ENCODE results near the gene RPS14.
"Not testable (repeated sequence)": the region's sequence is repeated elsewhere in the genome, so short reads cannot be mapped to it uniquely, and the experiment has no call there.

The RPS14 gene

DNA sequence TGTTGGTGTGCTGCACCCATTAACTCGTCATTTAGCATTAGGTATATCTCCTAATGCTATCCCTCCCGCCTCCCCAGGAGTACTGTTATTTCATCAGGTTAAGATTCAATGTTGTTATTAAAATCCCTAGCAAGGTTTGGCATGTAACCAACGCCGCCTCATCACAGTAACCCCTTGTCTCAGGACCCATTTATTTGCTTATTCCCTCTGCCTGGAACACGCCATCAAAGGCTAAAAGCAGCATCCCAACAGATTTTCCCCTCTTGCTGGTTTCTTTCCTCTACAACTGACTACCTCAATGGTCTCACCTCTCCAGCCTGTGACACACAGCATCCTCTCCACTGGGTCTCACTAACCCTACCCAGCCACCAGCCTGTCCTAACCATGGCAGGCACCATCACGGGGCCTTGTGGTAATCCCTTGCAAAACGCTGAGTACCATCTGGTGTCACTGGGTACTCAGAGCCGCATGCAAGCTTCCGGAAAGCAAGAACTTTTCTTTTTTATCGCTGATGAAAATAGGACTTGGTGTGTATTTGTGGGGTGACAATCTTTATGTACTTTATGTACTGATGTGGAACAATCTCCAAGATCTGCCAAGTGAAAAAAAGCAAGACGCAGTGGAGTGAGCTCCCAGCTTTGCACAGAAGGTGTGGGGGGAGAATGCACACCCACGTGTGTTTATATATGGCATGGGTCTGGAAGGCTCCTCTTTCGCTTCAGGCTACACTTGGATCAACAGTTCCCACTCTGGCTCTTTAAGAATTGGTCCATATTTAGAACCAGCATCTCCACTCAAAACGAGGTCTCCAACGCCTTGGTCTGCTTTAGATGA, 6.1 kb downstream of the RPS14 start:
- no peak for DNase-seq

DNA sequence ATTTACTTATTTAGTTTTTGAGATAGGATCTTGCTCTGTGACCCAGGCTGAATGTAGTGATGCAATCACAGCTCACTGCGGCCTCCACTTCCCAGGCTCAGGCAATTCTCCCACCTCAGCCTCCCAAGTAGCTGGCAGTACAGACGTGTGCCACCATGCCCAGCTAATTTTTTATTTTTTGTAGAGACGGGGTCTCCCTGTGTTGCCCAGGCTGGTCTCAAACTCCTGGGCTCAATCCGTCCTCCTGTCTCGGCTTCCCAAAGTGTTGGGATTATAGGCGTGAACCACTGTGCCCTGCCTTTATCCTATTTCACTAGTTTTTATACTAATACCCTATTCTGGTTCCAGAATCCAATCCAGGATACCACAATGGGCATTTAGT, 6.8 kb downstream of the RPS14 start:
- DNase-seq, result no peak

DNA sequence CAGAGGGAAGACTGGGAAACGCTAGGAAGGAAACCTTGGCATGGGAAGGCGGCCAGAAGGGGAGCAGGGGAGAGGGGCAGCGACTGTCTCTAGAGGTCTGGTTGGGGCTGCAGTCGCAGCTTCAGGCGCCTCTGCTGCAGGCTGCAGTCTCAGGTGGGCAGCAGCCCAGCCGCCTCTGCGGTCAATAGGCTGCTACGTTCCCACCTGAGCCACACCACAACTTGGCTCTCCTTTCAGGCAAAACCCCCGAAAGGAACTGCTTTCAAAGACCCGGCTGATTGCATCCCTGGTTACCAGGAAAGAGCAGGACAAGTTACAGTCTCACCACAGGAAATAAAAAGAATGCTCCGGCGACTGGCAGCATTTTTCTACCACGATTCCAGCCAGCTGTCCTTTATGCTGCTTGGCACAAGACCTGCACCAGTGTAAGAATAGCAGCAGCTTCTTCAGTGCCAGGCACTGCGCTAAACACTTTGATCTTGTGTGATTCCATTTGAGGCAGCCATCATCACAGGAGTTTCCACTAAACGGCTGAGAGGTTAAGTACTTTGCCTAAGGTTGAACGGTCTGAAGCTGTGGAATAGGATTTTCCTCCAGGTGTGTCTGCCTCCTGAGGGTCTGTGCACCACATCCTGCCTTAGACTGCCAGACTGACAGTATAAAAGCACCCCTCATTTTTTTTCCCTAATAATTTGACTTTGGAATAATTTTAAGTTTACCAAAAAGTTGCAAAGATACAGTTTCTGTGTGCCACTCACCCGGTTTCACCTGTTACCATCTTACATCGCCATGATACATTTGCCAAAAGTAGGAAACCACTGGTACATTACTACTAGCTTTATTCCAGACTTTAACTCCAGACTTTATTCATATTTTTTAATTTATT, 7.5 kb downstream of the RPS14 start:
- no peak for DNase-seq

DNA sequence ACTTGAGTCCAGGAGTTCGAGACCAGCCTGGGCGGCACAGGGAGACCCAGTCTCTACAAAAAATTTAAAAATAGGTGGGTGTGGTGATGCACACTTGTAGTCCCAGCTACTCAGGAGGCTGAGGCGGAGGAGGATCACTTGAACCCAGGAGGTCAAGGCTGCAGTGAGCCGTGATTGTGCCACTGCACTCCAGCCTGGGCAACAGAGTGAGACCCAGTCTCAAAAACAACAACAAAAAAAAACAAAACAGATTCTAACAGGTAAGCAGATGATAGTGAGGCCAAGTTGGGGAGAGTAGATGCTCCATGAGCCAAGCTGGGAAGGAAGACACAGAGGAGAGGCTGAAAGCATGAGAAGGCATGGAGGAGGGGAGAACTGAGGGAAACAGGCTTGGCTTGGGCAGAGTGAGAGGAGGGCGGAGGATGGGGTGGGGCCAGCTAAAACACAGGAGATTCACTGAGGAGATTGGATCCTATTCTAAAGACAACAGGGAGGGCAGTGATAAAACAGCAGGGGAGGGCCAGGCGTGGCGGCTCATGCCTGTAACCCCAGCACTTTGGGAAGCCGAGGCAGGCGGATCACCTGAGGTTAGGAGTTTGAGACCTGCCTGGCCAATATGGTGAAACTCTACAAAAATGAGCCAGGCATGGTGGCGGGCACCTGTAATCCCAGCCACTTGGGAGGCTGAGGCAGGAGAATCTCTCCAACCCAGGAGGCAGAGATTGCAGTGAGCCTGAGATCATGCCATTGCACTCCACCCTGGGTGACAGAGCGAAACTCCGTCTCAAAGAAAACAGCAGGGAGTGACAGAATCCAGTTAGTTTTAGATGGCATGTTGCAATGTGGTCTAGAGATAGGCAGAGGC, 8.4 kb downstream of the RPS14 start:
- no peak for DNase-seq

DNA sequence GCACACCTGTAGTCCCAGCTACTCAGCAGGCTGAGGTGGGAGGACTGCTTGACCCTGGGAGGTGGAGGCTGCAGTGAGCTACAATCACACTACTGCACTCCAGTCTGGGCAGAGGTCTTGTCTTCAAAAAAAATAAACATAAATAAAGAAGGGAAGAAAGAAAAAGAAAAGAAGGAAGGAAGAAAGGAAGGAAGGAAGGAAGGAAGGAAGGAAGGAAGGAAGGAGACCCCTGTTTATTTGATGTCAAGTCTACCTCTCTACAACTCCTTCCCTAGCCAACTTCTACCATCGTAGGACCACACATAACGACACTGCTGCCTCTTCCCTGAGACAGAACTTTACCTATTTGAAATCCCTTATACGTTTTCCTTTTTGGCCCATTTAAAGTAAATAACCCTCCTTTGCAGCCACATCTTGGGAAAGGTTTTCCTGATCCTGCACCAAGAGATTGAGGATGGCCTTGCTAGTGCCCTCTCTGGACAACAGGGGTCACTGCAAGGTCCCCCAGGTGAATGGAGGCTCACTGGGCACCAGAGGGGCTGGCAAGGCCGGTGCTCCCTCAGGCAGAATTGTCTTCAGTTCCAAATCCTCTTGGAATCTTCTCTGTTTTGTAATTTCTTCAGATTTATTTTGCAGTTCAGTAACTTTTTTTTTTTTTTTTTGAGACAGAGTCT, 10.5 kb downstream of the RPS14 start:
- no peak for DNase-seq

DNA sequence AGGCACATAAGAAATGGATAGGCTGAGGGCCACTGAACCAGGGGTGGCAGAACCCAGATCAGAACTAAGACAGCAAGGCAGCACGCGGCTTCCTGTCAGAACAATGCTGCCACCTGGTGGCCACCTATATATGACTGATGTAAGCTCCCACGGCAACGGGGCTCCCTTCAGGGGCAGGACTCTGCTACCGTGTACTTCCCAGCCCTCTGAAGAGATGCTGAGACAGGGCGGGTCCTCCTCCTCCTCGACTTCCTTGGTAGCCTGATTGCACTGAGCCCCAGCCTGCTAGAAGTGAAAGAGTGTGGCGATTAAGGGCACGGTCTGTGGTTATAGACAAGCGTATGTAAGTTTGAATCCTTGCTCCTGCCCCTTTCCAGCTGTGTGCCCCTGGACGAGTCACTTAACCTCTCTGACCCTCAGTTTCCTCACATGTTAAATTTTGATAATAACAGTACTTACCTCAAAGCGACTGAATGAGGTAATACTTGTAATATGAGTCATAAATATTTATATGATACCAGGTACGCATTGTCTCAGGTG, 13.3 kb downstream of the RPS14 start:
- DNase-seq, result no peak

DNA sequence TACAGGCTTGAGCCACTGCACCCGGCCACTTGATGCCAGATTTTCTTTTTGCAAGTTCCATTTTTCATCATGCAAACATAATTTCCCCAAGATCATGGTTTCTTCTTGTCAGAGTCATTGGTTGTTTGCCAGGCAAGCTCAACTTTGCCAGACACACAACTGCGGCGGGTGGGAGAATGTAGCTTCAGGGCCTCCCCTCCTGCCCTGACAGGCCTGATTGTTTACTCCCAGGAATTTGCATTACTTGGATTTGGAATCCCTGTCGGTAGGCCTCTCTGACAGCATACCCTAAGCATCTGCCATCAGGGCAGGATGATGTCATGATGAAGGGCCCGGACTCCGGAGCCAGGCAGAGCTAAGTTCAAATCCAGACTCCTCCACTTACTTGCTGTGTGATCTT, 15.1 kb downstream of the RPS14 start:
- DNase-seq, result no peak

DNA sequence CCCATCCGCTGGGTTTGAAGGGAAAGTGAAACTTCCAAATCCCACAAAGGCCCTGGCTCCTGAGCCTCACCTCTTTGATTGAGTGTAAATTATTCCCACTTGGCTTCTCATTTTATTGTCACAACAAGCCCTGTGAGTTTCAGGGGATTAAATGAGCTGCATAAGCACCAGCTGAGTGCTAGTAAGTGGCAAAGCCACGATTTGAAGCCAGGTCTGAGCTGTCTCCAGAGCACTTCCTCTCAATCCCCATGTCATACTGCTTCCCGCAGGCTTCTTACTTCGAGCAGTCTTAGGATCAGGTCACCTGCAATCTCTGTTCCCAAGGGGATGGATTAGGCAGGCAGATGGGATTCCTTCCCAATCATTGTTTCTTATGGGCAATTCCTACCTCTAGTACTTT, 18.0 kb downstream of the RPS14 start:
- DNase-seq, result no peak

DNA sequence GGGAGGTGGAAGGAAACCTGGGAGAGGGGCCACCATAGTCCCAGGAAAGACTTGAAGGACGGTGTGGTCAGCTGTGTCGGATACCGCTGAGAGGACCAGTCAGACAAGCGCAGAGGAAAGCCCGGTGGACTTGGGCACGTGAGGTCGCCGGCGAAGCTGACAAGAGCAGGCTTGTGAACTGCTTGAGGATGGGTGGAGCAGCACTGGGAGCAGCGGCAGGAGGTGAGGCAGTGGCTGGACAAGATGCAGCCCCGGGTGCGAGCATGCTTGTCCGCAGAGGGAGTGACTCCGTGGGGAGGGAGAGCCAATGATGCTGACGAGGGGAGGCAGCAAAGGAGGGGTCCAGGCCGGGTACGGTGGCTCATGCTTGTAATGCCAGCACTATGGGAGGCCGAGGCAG, 18.5 kb downstream of the RPS14 start:
- no peak for DNase-seq

DNA sequence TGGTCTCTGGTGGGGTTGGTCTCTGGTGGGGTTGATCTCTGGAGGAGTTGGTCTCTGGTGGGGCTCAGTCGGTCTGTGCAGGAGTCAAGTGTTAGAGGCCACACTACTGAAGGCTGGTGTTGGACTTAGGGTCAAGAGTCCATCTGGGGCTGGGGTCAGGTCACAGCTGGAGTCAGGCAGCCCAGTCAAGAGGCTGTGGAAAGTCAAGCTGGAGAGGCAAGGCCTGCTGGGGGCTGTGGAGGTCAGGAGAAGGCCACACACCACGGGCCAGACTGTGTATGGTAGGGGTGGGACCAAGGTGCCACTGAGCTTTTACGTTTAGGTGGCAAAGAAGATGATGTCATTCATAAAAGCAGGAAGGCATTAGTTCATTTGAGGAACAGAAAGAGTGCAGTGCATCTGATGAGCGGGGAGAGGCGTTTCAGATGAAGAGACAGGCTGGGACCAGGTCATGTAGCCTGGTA, 20.1 kb downstream of the RPS14 start:
- DNase-seq, result no peak

DNA sequence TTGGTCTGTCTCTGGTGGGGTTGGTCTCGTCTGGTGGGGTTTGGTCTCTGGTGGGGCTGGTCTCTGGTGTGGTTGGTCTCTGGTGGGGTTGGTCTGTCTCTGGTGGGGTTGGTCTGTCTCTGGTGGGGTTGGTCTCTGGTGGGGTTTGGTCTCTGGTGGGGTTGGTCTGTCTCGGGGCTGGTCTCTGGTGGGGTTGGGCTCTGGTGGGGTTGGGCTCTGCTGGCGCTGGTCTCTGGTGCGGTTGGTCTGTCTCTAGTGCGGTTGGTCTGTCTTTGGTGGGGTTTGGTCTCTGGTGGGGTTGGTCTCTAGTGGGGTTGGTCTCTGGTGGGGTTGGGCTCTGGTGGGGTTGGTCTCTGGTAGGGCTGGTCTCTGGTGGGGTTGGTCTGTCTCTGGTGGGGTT, 20.6 kb downstream of the RPS14 start:
- DNase-seq, result no peak

DNA sequence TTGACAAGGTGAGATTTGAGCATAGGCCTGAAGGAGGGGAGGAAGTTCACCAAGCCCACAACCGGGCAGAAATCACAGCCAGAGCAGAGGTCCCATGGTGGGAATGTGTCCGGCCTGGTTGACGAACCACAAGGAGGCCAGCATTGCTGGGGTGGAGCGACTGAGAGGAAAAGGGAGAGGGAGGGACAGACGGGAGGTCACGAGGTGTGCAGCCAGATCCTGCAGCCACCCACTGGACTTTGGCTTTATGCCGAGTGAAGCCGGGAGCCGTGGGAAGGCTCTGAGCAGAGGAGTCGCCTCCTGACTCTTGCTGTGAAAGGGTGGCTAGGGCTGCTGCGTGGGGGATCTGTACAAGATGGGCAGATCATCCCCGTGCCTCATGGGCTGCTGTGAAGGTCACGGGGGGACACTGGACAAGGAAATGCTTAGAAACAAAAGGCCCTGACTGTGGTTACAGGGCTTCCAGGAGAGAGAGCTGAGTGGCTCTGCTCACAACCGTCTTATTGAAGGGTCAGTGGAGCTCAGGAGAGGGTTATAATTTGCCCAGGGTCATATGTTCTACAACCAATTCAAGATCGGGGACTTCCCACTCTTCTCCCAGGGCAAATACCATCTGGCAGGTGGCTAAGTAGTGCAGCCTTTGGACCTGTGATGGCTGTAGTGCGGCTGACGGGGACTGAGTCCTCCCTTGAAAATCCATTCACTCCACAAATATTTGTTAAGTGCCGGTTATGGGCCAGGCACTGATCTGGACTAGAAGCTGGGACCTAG, 21.2 kb downstream of the RPS14 start:
- DNase-seq, result no peak

DNA sequence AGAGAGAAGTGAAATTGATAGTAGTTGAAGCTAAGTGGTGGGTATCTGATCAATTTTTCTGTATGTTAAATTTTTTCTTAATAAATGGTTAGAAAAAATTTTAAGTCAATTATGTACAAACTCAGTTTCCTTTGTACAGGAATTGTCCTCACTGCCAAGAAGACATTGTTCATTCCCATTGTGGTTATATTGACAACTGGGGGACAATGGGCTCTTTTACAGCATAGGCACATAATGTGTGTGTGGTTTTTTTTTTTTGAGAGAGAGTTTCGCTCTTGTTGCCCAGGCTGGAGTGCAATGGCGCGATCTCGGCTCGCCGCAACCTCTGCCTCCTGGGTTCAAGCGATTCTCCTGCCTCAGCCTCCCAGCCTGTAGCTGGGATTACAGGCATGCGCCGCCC, 23.4 kb downstream of the RPS14 start:
- not testable (repeated sequence) for DNase-seq

DNA sequence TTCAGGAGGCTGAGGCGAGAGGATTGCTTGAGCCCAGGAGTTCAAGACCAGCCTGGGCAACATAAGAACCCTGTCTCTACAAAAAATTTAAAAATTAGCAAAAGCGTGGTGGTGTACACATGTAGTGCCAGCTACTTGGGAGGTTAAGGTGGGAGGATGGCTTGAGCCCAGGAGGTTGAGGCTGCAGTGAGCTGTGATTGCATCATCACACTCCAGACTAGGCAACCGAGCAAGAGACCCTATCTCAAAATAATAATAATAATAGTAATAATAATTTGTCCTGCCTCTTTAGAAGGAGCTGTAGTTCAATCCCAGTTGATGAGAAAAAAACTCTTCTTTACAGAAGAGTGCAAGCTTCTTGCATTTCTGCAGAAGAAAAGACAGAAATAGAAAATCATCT, 26.8 kb downstream of the RPS14 start:
- DNase-seq, result no peak

DNA sequence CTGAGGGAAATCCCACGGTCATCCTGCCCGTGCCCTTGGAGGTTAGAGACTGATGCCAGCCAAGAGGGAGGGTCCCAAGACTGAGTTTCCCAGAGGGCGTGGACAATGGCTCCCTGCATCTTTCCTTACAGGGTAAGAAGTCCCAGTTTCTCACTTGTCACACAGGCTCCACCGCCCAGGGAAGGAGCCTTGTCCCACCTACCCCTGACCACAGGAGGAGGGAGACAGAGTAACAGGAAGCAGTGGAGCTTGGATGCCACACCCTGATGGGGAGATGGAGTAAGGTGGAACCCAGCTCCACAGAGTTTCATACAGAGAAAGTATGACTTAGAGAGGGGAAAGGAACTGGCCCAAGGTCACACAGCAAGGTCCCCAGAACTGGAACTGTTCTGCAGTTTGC, 27.5 kb downstream of the RPS14 start:
- no peak for DNase-seq

DNA sequence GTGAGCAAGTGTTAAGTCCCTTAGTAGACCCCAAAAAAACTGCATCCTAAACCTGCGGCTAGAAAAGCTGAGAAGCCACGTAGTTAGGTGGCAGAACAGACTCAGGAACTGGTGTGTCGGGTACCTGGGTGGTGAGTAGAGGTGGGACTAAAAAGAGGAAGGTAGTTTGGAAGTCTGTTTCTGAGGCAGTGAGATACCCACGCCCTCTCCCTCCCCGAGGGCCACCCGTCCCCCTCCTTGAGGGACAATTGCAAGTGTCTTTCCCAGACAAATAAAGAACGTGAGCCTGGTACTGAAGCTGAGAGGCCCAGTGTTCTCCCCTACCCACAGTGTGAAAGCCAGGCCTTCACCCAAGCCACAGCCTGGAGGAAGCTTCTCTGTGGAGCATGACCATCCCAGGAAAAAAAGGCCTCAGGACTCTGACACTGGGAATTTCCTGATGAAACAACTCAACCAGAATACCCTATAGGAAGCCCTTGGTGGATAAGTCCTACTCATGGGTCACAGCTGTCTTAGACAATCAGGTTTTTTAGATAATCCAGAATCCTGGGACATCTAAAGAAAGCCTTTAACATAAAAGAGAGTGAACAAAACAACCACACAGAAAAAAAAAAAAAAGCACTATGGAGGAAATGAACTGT, 29.8 kb downstream of the RPS14 start:
- no peak for DNase-seq

DNA sequence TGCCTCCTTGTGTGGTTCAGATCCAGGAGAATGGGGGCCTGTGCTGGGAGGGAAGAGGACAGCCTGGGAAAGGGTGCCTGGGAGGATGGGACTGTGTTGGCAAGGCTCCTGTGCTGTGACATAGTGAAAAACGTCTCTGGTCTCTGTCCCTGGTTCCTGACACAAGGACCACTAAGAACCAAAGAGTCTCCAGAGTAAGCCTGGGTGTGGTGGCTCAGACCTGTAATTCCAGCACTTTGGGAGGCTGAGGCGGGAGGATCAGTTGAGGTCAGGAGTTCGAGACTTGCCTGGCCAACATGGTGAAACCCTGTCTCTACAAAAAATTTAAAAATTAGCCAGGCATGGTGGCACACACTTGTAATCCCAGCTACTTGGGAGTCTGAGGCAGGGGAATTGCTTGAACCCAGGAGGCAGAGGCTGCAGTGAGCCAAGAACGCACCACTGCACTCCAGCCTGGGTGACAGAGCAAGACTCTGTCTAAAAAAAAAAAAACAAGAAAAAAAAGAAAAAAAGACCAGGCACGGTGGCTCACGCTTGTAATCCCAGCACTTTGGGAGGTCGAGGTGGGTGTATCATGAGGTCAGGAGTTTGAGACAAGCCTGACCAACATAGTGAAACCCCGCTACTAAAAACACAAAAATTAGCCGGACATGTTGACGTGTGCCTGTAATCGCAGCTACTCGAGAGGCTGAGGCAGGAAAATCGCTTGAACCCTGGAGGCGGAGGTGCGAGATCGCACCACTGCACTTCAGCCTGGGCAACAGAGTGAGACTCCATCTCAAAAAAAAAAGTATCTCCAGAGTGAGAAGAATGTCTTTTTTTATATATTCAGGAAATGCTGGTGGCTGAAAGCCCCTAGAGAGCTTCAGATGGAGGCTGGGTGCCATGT, 35.4 kb downstream of the RPS14 start:
- DNase-seq, result not testable (repeated sequence)

DNA sequence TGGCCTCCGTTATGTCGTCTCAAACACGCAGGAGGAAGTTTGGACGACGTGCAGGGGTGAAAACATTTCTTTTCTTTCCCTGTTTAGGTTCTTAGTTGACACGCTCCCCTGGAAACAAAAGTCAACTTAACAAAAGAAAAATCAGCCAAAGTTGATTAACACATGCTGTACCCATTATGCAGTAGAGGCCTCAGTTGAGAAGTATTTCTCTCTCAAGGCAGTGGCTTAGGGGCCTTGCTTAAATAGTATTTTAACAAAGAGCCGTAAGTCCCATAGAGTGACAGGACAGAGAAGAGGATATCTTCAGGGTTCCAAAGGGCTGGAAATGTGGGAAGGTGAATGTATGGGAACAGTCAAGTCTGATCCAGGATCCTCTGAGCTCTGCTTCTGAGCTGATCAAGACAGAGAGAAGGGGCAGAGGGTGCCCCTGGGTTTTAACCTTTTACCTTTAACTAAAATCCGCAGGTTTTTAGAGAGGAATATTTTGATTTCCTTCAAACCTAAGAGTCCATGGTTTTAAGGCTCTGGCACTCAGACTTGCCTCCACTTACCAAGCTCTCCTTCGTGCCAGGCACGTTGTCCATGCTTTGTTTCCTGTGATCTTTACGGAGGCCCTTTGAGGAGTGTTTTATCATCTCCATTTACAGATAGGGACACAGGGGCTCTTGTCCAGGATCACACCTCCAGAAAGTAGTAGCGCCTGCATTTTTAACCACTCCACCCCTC, 36.2 kb downstream of the RPS14 start:
- no peak for DNase-seq

Data from NCI-H1417 treated with DMSO at 0.1 percent for 48 hours (cell line).